HuH-7.5 (cell line): Measurements from ENCODE around the gene LCN15.
"Not testable (repeated sequence)": the region's sequence is repeated elsewhere in the genome, so short reads cannot be mapped to it uniquely, and the experiment has no call there.

Experiments
- DNase-seq: peaks from one replicate; pipeline ENCODE4 v3.0.0; 2011; ENCODE audit warnings: low spot score

Gene LCN15

GRCh38 chr9:136764301-136764891 lies at the start of gene LCN15:
LCN15 (minus strand) TSS chr9:136764518; CDS start chr9:136764488, 30 bp downstream.
- no peak for DNase-seq

- DNase-seq, result no peak
These were observed 44.5 kb upstream of the LCN15 start for GRCh38 chr9:136808806-136809158.

GRCh38 chr9:136808075-136808805 lies 43.9 kb upstream of the LCN15 start:
- no peak for DNase-seq

GRCh38 chr9:136807281-136808074 lies 43.2 kb upstream of the LCN15 start, which contains the start of gene RABL6:
RABL6 (plus strand) TSS chr9:136807948; CDS start chr9:136808197, 249 bp downstream.
- peak; percentile 97 for DNase-seq

- DNase-seq, result no peak
These were observed 42.4 kb upstream of the LCN15 start for GRCh38 chr9:136806631-136807201.

GRCh38 chr9:136806067-136806466 lies 41.7 kb upstream of the LCN15 start:
- no peak for DNase-seq

GRCh38 chr9:136805207-136805740 lies 41.0 kb upstream of the LCN15 start:
- no peak for DNase-seq

- DNase-seq, result no peak
These were observed 40.3 kb upstream of the LCN15 start for GRCh38 chr9:136804509-136805206.

- no peak for DNase-seq
These were observed 39.5 kb upstream of the LCN15 start for GRCh38 chr9:136803551-136804508.

GRCh38 chr9:136803009-136803550 lies 38.8 kb upstream of the LCN15 start:
- not testable (repeated sequence) for DNase-seq

GRCh38 chr9:136802321-136802720 lies 38.0 kb upstream of the LCN15 start:
- DNase-seq, result no peak

GRCh38 chr9:136799854-136800657 lies 35.7 kb upstream of the LCN15 start:
- peak; percentile 89 for DNase-seq

- no peak for DNase-seq
These were observed 34.9 kb upstream of the LCN15 start for GRCh38 chr9:136799079-136799853.

- DNase-seq, result no peak
These were observed 34.4 kb upstream of the LCN15 start for GRCh38 chr9:136798708-136799078.

- DNase-seq, result not testable (repeated sequence)
These were observed 32.5 kb upstream of the LCN15 start for GRCh38 chr9:136796775-136797347.

GRCh38 chr9:136796238-136796774 lies 32.0 kb upstream of the LCN15 start, which contains the start of gene CCDC183:
CCDC183 (plus strand) TSS chr9:136796338; CDS start chr9:136796398, 60 bp downstream.
- DNase-seq, result no peak

- DNase-seq, result no peak
These were observed 30.7 kb upstream of the LCN15 start for GRCh38 chr9:136795000-136795348.
